8988T (cell line): ENCODE data around the gene NCK2.

ENCODE experiments used
- DNase-seq: peaks from one replicate; pipeline ENCODE4 v3.0.0; 2011

NCK2 gene

DNA sequence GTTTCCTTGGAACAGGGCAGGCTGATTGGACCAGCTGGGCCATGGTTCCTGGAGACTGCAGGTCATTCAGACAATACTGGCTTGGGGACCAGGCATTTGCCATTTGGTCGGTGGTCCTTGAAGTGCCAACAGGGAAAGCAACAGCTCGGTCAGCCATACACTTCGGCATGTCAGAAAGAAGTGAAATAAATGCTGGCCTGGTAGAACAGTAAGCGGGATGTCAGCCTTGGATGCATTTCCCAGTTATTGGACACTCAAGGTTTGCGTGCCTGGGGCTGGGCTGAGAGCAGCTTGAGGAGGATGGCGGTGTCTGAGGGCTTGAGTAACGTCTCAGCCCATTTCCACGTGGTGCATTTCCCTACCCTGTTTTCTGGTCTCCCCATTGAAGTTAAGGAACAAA, 75.4 kb downstream of the NCK2 start:
- no peak for DNase-seq

DNA sequence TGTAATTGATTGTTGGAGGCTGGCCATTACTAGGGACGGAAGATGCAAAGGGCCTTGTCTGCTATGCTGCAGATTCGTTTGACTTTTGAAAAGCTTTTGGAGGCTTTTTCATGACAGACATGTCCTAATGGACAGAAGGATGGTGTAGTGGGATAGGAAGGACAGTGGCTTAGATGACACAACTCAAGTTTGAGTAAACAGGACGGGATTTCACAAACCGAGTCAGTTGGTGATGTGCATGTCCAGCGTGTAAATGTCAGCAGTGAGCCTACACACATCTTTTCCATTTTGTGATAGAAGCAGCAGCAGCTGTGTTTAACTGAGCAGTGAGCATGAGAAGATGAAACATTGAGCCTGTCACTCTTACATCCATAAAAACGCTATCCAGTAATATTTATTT, 76.0 kb downstream of the NCK2 start:
- DNase-seq = no peak

DNA sequence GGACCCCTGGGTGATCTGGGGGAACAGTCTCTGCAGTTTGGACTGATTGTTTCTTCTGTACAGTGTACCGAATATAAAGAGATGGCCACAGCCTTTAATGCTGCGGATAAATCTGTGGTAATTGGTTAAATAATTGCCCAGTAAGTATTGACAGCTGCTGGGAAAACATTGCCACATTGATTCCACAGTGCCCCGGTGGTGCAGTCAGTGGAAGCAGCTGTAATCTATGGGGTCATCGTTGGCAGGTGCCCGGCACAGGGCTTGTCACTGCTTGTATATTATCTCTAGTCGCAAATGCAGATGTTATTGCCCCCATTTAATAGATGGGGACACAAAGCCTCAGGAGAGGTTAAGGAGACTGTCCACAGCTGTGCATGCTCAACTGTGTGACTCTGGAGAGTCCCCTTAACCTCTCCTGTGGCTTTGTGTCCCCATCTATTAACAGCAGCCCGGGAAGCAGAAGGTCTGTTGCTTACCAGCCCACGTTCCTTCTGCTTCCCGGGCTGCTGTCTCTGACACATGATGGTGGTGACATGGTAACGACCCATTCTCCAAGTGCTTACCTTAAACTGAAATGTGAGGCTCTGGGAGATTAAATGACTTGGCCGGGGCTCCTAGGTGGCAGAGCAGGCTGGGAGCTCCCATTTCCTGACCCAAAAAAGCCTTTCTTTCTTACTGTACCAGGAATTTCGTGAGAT, 76.9 kb downstream of the NCK2 start:
- DNase-seq = no peak

DNA sequence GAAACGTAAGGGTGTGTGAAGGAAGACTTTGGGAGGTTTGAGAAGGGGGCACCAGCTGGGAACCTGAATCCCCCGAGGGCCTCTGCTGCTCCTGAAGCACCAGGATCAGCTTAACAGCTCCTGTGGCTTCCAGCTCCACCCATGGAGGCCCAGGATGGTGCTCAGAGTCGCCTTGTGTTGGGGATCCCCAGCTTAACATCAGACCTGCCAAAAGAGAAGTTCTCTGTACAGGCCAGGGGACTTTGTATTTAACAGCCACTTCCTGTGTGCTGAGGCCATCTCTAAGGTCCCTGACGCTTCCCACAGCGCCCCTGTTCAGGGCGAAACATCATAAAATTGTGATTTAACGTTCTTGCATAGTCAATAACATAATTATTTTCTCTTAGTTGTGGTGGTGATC, 77.5 kb downstream of the NCK2 start:
- DNase-seq = no peak

DNA sequence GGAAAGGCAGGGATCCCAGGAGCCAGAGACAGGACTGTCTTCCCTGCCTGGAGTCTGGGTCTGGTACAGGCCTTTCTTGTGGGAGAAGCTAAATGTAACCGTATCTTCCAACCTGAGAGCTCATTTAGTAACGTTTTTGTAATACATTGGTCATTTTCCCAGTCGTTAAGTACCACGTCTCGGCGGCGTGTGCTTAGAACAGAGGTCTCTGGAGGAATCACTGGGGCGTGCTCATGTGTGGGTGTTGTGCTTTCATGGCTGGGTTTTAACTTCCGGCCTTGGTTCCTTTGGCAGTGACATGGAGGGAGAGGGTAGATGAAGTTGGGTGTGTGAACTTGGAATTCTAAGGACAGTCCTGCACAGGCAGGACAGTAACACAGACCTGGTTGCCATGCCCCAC, 79.7 kb downstream of the NCK2 start:
- DNase-seq = no peak

DNA sequence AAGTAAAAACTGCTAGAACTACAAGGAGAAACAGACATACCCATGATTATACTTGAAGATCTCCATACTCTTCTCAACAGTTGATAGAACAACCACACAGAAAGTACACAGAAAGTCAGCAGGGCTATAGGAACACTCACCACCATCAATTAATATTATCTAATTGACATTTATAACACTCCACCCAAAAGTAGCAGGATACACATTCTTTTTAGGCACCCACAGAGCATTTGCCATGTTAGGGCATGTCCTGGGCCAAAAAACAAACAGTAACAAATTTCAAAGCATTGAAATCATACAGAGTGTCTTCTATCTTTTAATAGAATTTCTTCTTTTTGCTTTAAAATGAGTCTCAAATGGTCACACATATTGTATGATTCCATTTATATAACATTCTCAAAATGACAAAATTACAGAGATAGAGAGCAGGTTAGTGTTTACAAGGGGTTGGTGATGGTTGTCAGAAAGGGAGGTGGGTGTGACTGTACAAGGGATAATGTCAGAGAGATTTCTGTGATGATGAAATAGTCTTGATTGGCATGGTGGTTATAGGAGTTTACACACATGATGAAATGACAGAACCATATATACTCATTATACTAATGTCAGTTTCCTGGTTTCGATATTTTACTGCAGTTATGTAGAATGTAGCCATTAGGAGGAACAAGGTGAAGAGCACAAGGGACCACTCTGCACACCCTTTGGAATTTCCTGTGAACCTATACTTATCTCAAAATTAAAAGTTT, 82.8 kb downstream of the NCK2 start:
- no peak for DNase-seq

DNA sequence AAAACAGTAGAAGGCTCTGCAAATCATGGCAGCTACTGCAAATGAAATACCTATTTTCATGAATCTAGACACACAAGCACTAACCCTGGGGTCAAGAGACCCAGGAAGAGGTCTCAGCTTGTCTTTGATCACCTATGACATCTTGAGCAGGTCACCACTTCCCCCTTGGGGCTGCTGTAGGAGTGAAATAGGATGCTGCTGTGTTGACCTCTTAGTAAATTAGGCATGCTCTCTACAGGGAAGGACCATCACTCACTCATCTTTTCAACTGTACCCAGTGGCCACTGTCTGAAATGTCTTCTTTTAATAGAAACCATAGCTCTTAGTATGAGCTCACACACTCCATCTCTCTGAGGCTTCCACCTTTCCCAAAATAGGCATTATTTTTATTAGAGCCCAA, 83.8 kb downstream of the NCK2 start:
- DNase-seq = no peak

DNA sequence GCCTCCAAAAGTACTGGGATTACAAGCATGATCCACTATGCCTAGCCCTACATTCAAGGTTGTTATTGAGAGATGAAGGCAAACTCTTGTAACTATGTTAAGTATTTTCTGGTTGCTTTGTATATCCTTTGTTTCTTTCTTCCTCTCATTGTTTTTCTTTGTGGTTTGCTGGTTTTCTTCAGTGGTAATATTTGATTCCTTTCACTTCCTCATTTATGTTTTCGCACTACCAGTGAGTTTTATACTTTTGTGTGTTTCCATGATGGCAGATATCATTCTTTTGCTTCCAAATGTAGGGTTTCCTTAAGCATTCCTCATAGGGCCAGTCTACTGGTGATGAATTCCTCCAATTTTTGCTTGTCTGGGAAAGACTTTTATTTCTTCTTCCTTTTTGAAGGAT, 90.2 kb downstream of the NCK2 start:
- no peak for DNase-seq

DNA sequence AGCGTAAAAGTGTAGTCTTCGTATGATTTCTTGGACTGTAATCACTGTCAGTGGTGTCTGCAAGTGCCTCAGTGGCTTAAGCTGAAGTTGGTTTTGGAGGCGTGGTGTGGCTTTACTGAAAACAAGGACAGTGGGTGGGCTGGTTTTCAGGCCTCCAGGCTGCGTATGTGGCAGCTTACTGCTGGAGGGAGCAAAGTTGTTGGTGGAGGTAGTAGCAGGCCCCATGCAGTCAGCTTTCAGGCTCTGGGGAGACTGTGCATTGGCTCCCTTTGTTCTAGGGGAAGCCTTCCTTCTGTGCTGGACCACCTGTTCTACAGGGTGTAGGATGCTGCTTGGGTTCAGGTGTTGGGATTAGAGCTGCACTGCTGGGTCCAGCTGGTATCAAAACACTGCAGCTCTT, 91.6 kb downstream of the NCK2 start:
- no peak for DNase-seq

DNA sequence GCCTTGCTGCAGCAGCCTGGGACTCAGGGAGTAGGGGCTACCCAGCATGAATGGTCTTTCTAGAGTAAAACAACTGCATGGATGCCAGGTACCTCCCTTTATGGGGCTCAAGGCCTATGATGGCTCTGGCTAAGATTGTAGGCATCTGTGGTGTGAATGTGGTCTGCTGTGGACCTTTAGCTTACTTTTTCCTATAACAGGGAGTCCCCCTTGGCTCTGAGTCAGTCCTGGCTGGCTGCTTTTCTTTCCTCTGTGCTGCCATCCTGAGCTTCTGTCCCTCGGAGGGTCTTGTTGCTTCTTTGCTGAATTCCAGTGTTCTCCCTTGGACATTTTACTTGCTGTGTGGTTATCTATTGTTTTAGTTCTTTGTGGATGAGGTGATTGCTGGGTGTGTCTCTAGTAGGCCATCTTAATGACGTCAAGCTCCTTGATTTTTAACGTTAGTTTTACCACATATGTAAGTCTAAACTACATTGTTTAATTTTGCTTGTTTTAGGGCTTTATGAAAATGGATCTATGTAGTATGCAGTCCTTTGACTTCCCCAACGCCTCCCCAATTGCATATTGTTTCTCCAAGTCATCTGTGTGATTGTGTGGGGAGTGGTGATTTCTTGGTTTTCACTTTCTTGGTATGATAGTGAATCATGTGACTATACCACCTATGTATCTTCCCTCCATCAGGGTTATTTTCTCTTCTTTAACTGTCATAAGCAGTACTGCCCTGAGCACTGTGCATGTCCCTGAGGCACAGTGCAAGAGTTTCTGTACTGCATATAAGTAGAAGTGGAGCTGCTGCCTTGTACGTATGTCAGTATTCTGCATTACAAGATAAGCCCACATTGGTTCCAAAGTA, 92.4 kb downstream of the NCK2 start:
- DNase-seq = no peak

DNA sequence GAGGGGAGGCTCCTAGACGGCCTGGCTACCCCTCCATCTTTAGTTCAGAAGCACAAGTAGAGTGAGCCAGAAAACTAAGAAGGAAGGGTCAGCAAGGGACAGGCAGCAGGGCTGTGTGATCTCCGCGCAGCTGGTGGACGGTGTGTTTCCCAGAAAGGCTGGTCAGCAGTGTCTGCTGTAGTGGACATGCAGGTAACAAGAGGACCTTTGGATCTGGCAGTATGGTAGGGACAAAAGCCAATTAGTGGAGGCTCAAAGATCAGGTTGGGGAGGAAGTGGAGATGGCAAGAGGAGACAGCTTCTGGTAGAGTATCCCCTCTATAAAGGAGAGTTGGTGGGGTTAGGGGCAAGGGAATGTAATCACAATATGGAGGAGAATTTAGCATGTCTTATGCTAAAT, 95.1 kb downstream of the NCK2 start:
- no peak for DNase-seq

DNA sequence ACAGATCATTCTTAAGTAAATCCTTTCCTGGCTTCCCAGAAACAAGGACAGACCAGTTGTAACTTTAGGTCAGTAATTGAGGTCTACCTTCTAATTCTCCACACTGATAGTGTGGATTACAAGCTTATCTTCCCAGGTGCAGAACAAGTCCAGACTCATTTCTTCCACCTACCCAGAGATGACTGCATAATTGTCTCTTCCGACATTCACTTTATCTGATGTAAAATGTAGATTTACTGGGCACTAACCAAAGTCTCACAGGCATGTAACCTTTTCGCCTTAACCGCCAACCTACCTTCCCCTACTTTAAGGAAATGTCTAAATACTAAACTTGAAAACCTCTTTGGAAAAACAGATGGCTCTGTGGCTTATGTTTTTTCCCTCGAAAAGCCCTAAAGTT, 96.2 kb downstream of the NCK2 start:
- no peak for DNase-seq

DNA sequence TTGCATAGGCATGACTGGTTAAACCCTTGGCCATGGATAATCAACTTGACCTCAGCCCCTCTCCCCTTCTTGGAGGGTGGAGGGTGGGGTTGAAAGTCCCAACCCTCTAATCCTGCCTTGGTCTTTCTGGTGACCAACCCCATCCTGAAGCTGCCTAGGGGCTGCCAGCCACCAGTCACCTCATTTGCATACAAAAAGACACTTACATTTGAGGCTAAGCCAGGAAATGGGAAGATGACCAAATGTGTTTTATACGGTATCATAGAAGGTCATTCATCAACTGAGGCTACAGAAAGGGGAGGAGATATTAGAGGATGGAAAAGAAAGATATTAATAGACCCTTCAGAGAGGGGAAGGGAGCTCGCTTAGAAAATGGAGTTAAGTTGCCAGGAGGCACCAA, 96.8 kb downstream of the NCK2 start:
- no peak for DNase-seq

DNA sequence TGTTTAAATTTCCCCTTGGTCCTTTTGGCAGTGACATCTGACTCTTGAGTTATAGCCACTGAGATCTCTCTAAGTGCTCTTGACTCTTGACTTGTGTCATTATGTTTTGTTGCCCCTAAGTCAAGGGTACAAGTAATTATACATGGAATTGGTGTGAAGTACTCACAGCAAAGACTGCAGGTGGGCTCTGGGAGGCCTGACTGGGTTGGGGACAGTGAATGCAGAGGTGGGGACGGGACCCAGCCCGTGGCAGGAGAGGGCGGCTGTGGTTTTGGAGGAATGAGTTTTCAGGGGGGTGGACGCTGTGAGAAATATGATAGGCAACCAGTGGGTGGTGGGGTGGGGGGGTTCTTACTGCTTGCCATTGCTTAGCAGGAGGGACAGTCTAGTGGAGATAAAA, 97.8 kb downstream of the NCK2 start:
- DNase-seq = no peak

DNA sequence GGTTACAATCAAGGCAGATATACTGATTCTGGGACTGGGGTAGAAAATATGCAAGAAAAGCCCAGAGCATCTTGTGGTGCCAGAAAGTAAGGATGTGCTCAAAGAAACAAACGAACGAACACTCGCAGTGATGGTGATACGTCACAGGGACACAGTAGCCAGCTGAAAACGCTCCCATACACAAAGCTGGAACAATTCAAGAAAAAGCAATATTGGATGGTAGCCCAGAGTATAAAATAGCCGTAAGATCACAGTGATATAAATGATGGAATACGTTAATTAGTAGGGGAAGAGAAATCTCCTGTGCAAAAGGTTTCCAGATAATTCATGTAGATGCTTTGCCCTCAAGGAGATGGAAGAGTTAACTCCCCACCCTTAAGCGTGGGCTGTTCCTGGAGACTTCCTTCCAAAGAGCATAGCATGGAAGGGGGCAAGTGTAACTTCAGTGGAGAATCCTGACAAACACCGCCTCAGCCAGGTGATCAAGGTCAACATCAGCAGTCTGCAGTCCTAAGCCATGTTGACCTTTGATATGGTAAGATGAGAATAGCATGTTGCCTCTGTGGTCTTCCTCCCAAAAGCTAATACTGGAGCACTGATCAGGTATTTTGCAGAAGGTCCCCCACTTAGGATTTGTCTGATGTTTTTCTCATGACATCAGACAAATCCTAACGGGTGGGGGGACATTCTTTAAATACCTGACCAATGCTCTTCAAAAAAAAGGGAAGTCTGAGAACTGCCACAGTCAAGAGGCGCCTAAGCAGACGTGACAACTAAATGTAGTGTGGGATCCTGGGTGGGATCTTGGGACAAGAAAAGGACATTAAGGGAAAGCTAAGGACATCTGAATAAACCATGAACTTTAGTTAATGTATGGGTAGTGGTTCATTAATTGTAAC, 99.0 kb downstream of the NCK2 start:
- DNase-seq = no peak

DNA sequence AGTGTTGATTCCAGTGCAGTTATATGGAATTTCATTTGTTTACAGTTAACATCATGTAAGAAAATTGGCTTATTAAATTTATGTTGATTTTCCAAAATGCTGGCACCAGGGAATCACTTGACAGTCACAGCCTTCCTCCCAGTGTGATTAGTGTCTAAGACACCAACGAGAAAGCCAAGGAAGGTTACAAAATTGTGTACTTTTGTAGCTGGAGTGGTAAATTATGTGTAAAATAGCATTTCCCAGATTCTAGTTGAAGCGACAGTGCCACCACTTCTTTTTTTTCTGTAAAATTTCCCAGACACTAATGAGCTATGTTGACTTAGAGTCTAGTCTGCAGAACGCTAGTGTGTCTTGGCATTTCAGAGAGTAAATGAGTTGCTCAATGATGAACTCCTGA, 101.3 kb downstream of the NCK2 start:
- no peak for DNase-seq

DNA sequence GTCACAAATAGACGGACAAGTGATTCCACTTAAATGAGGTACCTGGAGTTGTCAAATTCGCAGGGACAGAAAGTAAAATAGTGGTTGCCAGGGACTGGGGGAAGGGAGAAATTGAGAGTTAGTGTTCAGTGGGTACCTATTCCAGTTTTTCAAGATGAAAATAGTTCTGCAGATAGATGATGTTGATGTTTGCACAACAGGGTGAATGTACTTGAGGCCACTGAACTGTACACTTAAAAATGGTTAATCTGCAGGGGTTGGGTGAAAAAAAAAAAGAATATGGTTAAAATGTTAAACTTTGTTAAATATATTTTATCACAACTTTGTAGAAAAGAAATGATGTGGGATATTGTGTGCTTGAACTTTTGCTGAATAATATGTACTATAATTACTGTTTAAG, 102.3 kb downstream of the NCK2 start:
- DNase-seq = no peak

DNA sequence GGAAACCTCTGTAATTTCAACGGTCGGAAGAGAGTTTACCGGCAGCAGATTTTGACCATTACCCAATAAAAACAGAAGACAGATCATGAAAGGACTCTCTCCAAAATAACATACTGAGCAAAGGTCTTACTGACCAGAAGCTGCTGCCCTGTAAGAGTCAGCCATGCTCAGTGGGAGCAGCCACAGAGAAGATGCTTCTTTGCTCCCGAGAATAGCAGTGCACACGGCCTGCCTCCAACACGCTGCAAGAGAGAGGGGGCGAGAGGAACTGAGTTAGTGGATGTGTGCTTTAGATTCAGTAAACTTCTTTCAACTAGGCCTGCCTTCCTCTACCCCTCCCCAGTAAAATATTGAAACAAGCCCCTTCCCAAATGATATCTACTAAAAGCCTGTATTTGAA, 103.7 kb downstream of the NCK2 start:
- DNase-seq = no peak

DNA sequence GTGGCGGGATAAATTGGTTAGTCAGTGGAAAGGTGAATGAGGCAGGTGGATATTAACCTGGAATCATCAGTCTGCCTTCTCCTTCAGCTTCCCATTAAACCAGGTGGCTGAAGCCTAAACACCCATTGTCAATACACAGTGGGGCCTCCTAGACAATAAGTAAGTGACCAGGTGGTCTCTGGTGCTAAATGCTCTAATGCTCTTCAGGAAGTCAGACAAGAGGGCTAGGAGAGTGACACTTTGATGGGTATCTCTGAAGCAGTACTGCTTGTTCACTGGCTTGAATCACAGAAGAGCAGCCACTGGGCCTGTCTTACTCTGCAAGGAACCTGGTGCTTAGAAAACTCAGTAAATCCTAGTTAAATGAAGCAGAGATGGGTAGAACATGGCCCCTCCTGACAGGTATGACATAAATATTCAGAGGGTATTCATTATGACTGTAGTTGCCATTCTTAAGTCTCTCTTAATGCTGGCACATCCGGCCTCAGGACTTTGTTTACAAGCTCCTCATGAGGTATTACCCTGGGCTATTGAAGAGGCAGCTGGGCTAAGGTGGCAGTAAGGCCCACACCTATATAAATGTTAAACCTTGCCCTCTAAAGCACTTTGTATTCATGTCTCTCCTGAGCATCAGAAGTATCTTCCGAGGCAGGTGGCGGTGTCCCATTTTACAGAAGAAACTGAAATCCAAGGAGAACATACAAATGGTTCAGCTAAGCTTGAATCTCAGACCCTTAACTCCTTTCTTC, 104.9 kb downstream of the NCK2 start:
- no peak for DNase-seq

DNA sequence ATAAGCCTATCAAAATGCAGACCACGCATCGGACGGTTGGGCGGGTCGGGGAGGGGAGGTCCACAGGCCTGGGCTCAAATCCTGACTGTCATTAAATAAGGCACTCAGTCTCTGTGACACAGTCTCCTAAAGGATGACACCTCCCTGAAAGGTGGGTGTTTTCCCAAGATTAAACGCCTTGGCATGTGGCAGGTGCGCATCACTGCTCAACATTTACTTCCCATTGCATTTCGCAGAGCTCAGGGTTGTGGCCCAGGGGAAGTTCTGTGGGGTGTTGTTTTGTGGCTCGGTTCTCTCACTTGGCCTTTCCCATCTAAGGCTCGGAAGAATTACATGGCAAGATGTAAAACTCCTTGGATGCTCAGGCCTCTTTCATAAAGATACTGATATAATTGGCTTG, 107.4 kb downstream of the NCK2 start:
- no peak for DNase-seq

DNA sequence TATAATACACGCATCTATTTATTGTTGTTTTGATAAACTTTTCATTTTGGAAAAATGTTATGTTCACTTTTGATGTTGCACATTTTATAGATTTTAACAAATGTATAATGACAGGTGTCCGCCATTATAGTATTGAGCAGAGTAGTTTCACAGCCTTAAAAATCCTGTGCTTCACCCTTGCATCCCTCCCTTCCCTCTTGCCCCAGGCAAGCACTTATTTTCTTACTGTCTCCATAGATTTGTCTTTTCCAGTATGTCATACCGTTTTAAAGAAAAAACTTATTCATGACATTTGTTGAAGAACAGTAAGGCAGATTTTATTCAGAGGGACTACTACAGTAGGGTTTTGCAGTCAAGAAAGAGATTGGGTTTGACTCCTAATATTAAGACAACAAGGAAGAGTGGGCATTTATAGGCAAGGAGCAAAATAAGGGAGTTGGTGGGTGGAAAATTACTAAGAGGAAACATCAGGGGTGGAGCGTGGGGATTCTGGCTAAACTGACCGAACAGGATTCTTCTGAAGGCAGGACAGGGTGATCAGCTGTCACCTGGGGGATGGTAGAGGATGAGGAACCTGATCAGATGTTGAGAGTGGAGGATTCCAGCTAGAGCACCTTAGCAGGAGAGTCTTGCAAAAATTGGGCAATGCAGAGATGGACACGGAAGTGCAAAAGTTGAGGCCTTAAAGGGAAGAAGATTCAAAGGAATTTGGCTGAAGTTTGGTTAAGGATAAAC, 108.8 kb downstream of the NCK2 start:
- DNase-seq = no peak
